OCI-LY1 (cell line): ENCODE measurements around the gene CNPPD1.

Experiments used
- H2AFZ ChIP-seq: fragments of 200-600 bp; sonication (generic), shearing (Covaris generic); 2 replicates; pipeline ENCODE4 v1.6.0; 2014; ENCODE audit warnings: antibody characterized with exemption, mild to moderate bottlenecking, low read length
- H3F3A ChIP-seq: fragments of 200-600 bp; sonication (generic), shearing (Covaris generic); 2 replicates; pipeline ENCODE4 v1.6.0; 2014; ENCODE audit warnings: mild to moderate bottlenecking, antibody characterized with exemption, low read length, moderate library complexity; ENCODE audit not compliant: insufficient read depth
- H3K27ac ChIP-seq: fragments of 200-600 bp; sonication (generic); 2 replicates; pipeline ENCODE4 v1.5.1; 2014; ENCODE audit warnings: low read length, mixed run types, mild to moderate bottlenecking, low read depth; ENCODE audit not compliant: poor library complexity, severe bottlenecking
- H3K27me3 ChIP-seq: fragments of 200-600 bp; sonication (generic); 2 replicates; pipeline ENCODE4 v1.6.0; 2014; ENCODE audit warnings: antibody characterized with exemption, mild to moderate bottlenecking, low read length, moderate library complexity; ENCODE audit not compliant: insufficient read depth
- H3K36me3 ChIP-seq: fragments of 200-600 bp; sonication (generic); 2 replicates; pipeline ENCODE4 v1.6.1; 2014; ENCODE audit warnings: mild to moderate bottlenecking, antibody characterized with exemption, low read length, moderate library complexity, mixed read lengths; ENCODE audit not compliant: insufficient read depth
- H3K4me1 ChIP-seq: fragments of 200-600 bp; sonication (generic); 2 replicates; pipeline ENCODE4 v1.5.1; 2014; ENCODE audit warnings: mild to moderate bottlenecking, low read length, moderate library complexity; ENCODE audit not compliant: insufficient read depth, severe bottlenecking
- H3K4me2 ChIP-seq: fragments of 200-600 bp; sonication (generic), shearing (Covaris generic); 2 replicates; pipeline ENCODE4 v1.6.1; 2014; ENCODE audit warnings: low read length
- H3K4me3 ChIP-seq: fragments of 200-600 bp; sonication (generic); 2 replicates; pipeline ENCODE4 v1.5.1; 2014; ENCODE audit warnings: low read length, low read depth, mild to moderate bottlenecking, mixed read lengths; ENCODE audit not compliant: poor library complexity, severe bottlenecking
- H3K79me2 ChIP-seq: fragments of 200-600 bp; shearing (Covaris generic); 2 replicates; pipeline ENCODE4 v1.6.1; 2016; ENCODE audit warnings: mixed run types, low read length, mixed read lengths; ENCODE audit not compliant: insufficient read depth
- H3K9ac ChIP-seq: fragments of 200-600 bp; sonication (generic), shearing (Covaris generic); 2 replicates; pipeline ENCODE4 v1.6.1; 2014; ENCODE audit warnings: mild to moderate bottlenecking, low read length, mixed read lengths
- H3K9me2 ChIP-seq: fragments of 200-600 bp; sonication (generic), shearing (Covaris generic); 2 replicates; pipeline ENCODE4 v1.6.1; 2014; ENCODE audit warnings: low read depth, mild to moderate bottlenecking, low read length, mixed read lengths
- H3K9me3 ChIP-seq: fragments of 200-600 bp; shearing (Covaris generic); 2 replicates; pipeline ENCODE4 v1.6.1; 2014; ENCODE audit warnings: low read length, mixed read lengths
- H4K20me1 ChIP-seq: fragments of 200-600 bp; sonication (generic), shearing (Covaris generic); 2 replicates; pipeline ENCODE4 v1.6.0; 2016; ENCODE audit warnings: mild to moderate bottlenecking, low read length; ENCODE audit not compliant: insufficient read depth
- CTCF ChIP-seq: fragments of 200-600 bp; sonication (generic), shearing (Covaris generic); IDR thresholded peaks from 2 replicates; pipeline ENCODE4 v1.5.1; 2017; ENCODE audit warnings: mild to moderate bottlenecking, antibody characterized with exemption, low read length, moderate library complexity, mixed read lengths
- EZH2 ChIP-seq: fragments of 200-600 bp; sonication (generic), shearing (Covaris generic); IDR thresholded peaks from 2 replicates; pipeline ENCODE4 v1.8.0; 2017; ENCODE audit warnings: borderline replicate concordance, mixed run types, mild to moderate bottlenecking, antibody characterized with exemption, low read length, moderate library complexity, mixed read lengths

The CNPPD1 gene

GRCh38 chr2:219176818-219177551 lies at the start of gene CNPPD1:
Gene CNPPD1 (minus strand): TSS chr2:219176925. CDS start chr2:219176828, 97 bp downstream.
- TF ChIP-seq CTCF (no peak), EZH2 (no peak)
- no peaks in the 10 kb centered on the region for H3K9me3 ChIP-seq
- no peaks in the 10 kb centered on the region; the same call in 1 of the 2 replicates for H3F3A ChIP-seq
- H2AFZ ChIP-seq, result no peak within 1 kb of the TSS
- H3K36me3 ChIP-seq, result peaks cover 42% of the 10 kb centered on the region
- H3K79me2 ChIP-seq, result peaks cover 8% of the 10 kb centered on the region; the same call in 1 of the 2 replicates
- peak within 1 kb of the TSS; percentile 89 for H3K9ac ChIP-seq
- H3K27ac ChIP-seq, result peak within 1 kb of the TSS; percentile 93
- peaks cover 25% of the 10 kb centered on the region for H3K4me1 ChIP-seq
- no peaks in the 10 kb centered on the region for H3K9me2 ChIP-seq
- H4K20me1 ChIP-seq, result no peaks in the 10 kb centered on the region
- peak within 1 kb of the TSS; percentile 91 for H3K4me2 ChIP-seq
- H3K27me3 ChIP-seq, result no peaks in the 10 kb centered on the region
- H3K4me3 ChIP-seq, result peak within 1 kb of the TSS; percentile 91

DNA sequence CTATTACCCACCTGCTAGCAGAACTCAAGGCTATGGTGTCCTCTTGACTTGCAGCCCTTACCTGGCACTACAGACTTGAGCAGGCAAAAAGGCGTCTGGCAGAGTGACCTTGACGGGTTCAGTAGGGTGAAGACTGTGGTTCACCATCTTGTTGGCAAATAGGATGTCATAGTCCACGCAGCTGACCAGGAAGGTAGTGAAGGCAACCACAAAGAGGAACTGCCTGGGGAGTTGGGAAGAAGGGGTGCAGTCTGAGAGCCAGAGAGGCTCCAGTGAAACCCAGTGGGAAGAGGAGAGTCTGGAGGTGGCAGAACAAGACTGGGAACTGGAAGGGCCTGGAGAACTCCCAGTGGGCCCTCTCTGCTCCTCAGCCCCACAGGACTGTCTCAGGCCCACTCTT lies 48.6 kb upstream of the CNPPD1 start:
- H3K9me3 ChIP-seq, result no peaks in the 10 kb centered on the region
- no peak overlapping the region for H3K4me3 ChIP-seq
- no peak overlapping the region for H3K4me2 ChIP-seq
- H3K9ac ChIP-seq, result no peak overlapping the region
- peaks cover 13% of the 10 kb centered on the region for H3K79me2 ChIP-seq
- H3K27me3 ChIP-seq, result no peaks in the 10 kb centered on the region
- no peaks in the 10 kb centered on the region for H3F3A ChIP-seq
- H4K20me1 ChIP-seq, result no peaks in the 10 kb centered on the region
- H3K27ac ChIP-seq, result no peak overlapping the region
- peaks cover 15% of the 10 kb centered on the region for H3K4me1 ChIP-seq
- H2AFZ ChIP-seq, result no peak overlapping the region
- no peaks in the 10 kb centered on the region for H3K9me2 ChIP-seq
- TF ChIP-seq EZH2 (no peak), CTCF (no peak)
- peaks cover 65% of the 10 kb centered on the region for H3K36me3 ChIP-seq

DNA sequence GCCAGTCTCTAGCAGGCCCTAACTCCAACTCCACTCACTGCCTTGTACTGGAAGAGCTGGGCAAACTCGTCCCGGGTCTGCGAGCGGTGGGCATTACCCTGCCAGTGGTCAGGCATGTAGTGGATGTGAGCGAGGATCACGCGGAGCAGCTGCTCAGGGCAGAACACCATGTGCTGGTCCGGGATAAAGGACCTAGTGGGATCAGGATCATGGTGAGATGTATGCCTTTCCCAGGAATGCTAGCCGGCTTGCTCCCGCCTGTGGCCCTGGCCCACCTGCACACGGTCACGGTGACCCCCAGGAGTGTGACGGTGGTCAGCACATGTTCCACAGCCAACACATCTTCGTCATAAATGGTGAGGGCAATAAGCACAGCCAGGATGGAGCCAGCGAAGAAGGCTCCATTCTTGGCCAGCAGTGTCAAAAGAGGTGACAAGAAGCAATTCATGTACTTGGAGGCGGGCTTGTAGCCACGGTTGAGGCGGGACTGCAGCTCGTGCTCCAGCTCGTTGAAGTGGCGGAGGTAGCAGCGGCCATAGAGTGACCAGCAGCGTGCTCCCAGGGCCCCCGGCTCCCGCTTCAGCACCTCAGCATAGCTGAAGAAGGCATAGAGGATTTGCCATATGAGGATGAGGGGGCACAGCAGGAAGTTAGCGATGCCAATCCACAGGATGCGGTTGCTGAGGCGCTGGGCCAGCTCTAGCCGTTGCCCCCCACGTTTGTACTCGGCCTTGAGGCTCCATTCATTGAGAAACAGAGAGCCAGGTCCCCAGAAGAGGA lies 47.3 kb upstream of the CNPPD1 start:
- Histone ChIP-seq H3F3A (no peaks in the 10 kb centered on the region), H3K4me2 (no peak overlapping the region), H3K27me3 (no peaks in the 10 kb centered on the region), H2AFZ (no peak overlapping the region), H3K4me3 (no peak overlapping the region), H3K9me3 (no peaks in the 10 kb centered on the region), H3K9ac (no peak overlapping the region), H3K27ac (no peak overlapping the region), H3K79me2 (peaks cover 13% of the 10 kb centered on the region), H4K20me1 (no peaks in the 10 kb centered on the region), H3K4me1 (peaks cover 19% of the 10 kb centered on the region), H3K36me3 (peaks cover 76% of the 10 kb centered on the region), H3K9me2 (no peaks in the 10 kb centered on the region)
- TF ChIP-seq CTCF (no peak), EZH2 (no peak)
